DMS53 treated with DMSO at 0.1 percent for 48 hours (cell line): ENCODE data around the gene COL10A1.

Source experiments
- DNase-seq: peaks from one replicate; lab custom pipeline; 2025; ENCODE audit not compliant: unreplicated experiment; lab: John Stamatoyannopoulos, UW

The COL10A1 gene

DNA sequence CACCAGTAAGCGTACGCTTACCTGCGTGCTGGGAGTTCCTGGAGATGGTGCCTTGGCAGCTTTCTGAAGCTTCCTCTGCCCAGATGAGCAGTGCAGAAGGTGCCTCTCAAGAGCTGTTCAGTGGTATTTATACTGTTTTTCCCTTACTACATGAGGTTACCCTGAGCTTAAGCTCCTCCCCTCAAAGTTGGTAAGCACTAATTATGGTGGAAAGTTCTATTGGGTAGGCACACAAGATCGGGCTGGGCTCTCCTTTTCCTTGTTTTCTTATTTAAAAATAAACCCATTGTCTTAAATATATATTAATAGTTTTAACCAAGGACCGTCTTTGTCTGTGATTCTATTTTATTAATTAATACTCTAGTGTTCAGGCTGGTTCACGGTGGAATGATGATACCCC, at the start of gene COL10A1:
Gene COL10A1, minus strand, starts transcription at position 101 of the 400 bp plus-strand sequence. CDS start 640 bp downstream, outside the sequence.
- DNase-seq = no peak

DNA sequence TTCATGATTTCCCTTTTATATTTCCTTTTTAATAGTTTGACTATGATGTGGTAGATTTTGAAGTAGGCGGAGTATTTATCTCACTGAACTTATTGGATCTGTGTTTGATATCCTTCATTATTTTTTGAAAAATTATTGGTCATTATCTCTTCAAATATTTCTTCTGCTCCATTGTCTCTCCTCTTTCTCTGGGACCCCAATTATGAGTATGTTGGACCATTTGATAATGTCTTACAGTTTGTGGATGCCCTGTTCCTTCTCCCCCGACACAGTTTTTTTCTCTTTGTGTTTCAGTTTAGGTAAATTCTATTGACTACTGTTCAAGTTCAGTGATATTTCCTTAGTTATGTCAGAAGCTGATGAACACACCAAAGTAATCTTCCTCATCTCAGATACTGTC, 49.4 kb upstream of the COL10A1 start:
- no peak for DNase-seq

DNA sequence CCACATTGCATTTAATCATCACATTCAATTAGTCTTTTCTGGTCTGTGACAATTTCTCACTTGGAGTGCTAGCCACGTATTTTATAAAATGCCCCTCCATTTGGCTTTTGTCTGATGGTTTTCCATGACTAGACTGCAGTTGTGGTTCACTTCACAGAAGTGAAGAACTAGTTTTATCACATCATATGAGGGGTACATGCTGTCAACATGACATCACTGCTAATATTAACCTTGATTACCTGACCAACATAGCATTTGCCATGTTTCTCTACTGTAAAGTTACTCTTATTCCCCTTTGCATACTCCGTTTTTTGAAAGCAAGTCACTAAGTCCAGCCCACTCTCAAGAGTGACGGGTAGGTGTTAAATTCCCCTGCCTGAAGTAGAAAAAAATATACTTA, 48.0 kb upstream of the COL10A1 start:
- DNase-seq = no peak

DNA sequence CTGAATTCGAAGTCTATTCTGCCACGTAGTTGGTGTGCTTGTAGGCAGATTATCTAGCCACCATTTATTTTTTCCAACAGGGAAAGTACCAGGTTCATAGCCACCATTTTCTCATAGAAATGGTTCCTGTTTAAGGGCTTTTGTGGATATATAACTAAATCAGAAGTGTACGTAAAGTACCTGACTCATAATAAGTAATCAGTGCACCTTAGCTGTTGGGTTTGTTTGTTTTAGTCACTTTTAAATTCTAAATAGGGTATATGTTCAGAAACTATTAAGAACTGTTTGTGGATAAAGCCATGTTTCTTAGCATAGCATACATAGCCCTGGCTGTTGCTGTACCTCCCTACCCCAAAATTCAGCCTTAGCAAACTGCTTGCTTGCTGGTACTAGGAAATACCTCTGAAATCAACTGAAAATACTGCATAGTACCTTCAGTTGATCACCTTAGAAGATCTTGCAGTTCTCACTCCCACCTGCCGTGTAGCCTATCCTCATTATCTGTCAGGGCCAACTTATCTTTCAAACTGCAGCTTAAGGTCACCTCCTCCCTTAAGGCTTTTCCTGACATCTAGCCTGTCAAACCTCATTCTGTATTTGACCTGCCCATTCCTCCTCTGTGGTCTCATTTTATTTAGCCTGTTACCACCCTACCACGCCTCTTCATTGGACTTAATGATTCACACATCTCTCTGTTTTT, 44.6 kb upstream of the COL10A1 start:
- no peak for DNase-seq

GRCh38 chr6:116169880-116170279, 43.9 kb upstream of the COL10A1 start:
- DNase-seq = no peak

DNA sequence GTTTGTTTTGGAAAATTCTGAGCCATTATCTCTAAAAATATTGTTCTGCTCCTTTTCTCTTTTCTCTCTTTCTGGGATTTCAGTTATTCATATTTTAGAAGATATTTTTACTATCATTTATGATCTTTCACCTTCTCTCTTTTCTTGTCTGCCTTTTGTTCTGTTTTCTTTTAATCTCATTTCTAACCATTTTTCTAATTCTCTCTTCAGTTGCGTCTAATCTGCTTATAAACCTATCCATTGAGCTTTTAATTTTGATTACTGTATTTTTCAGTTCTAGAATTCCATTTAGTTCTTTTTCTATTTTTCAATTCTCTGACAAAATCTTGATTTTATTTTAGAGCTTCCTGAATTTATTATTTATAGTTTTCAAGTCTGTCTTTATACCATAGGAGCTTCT, 42.2 kb upstream of the COL10A1 start:
- DNase-seq = no peak

GRCh38 chr6:116166369-116166768, 40.4 kb upstream of the COL10A1 start:
- no peak for DNase-seq

GRCh38 chr6:116165596-116165995, 39.7 kb upstream of the COL10A1 start:
- DNase-seq = no peak

GRCh38 chr6:116159782-116160524, 34.0 kb upstream of the COL10A1 start:
- DNase-seq = no peak

- no peak for DNase-seq
Measured at GRCh38 chr6:116158641-116159040, 32.7 kb upstream of the COL10A1 start.

DNA sequence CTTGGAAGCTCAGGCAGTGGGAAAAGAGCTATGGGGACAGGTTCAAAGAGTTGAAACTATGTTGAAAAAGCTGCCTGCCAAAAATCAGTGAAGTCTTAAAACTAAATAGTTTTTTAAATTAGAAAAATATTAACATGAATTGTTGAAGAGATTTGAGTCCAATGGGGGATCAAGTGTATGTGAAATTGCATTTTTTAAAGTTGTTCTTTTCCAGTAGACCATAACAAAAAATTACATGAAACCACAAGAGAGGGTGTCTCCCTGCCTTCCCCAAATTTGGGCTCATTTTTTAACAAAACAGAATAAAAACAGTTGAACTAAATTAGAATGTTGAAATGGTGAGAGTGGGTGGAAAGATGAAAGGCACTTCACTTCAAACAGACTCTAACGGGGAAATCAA, 31.5 kb upstream of the COL10A1 start:
- no peak for DNase-seq

- no peak for DNase-seq
Measured at GRCh38 chr6:116156405-116157326, 30.7 kb upstream of the COL10A1 start.

GRCh38 chr6:116154887-116155286, 29.0 kb upstream of the COL10A1 start:
- no peak for DNase-seq

GRCh38 chr6:116152620-116153019, 26.7 kb upstream of the COL10A1 start:
- DNase-seq = no peak

DNA sequence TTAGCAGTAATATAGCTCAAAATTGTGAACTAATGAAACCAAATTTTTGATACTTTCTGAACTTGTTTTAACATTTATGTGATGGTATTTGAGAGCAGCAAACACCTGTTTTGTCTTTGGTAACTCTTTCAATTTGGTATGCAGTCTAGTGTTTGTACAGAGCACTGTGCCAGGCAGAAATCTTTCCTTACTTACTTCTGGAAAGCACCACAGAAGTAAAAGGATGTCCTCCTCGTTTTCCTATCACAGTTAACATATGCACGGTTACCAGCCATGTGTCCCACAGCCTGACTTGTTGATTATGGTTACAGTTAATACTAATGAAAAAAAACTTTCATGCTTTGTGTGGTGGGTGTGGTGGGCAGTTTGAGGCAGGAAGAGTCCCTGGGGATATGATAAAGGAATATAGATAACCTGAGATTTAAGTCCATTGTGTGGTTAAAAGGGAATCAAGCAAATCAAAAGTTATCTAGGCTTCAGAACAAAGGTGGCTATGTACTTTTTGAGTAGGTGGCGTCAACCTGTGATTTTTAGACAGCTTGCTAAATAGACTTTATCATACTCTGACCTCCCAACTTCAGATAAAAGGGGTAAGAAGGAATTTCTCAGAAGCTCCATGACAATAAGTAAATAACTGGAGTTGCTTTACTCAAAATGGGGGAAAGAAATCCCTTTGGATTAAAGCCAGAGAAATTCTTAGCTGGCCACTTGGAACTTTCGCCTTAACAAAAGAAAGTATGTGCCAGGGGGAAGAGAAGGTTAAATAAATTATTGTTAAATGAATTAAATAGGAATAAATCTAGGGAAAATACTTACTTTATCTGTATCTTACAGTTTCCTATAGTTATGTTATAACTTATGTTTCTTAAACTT, 20.1 kb upstream of the COL10A1 start:
- no peak for DNase-seq

- no peak for DNase-seq
Measured at GRCh38 chr6:116144605-116145004, 18.7 kb upstream of the COL10A1 start.

GRCh38 chr6:116139917-116140316, 14.0 kb upstream of the COL10A1 start:
- DNase-seq = no peak

DNA sequence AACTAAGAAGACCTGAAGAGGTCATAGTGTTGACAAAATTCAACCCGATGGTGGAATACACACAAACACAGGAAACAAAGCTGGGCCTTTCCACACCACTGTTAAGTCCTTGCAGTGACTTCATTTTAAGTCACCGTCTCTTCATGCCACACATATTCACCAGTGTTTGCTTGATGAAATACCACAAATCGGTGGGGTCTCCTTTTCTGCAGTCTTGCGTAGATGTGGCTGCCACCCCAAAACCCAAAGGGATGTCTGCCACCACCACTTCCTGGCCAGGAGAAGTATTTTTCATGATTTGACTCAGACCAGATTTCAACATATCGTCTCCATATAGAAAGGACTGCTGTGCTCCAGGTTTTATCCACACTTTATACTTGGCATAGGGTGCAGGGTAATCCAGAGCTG, 11.0 kb upstream of the COL10A1 start:
- no peak for DNase-seq

DNA sequence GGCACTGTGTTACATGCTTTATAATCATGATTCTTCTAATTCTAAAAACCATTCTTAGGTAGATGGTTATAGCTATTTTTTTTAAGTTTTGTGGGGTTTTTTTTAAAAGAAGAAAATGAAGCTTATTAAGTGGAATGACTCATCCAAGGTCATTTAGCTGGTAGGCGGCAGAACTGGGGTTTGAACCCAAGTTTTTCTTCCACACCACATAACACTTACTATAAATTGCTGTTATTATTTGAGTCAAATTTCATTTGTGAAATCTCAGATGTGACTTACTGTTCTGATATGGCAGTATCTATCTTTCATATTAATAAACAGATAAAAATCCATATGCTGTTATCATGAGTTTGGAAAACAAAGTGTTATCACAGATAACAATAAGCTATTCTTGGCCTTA, 10.4 kb upstream of the COL10A1 start:
- DNase-seq = no peak

GRCh38 chr6:116133453-116133852, 7.5 kb upstream of the COL10A1 start:
- DNase-seq = no peak
